GM19395 (cell line): ENCODE data around the gene FA2H.
A peak's percentile ranks its signal among the peaks of the same experiment; 100 is the strongest.
"Not testable (repeated sequence)": the region's sequence is repeated elsewhere in the genome, so short reads cannot be mapped to it uniquely, and the experiment has no call there.

Experiments used
- ATAC-seq: cut with Tn5 transposase; IDR thresholded peaks from one replicate; pipeline ENCODE4 v1.9.1; 2021; ENCODE audit warnings: mild to moderate bottlenecking, moderate library complexity; ENCODE audit not compliant: unreplicated experiment

FA2H gene

DNA sequence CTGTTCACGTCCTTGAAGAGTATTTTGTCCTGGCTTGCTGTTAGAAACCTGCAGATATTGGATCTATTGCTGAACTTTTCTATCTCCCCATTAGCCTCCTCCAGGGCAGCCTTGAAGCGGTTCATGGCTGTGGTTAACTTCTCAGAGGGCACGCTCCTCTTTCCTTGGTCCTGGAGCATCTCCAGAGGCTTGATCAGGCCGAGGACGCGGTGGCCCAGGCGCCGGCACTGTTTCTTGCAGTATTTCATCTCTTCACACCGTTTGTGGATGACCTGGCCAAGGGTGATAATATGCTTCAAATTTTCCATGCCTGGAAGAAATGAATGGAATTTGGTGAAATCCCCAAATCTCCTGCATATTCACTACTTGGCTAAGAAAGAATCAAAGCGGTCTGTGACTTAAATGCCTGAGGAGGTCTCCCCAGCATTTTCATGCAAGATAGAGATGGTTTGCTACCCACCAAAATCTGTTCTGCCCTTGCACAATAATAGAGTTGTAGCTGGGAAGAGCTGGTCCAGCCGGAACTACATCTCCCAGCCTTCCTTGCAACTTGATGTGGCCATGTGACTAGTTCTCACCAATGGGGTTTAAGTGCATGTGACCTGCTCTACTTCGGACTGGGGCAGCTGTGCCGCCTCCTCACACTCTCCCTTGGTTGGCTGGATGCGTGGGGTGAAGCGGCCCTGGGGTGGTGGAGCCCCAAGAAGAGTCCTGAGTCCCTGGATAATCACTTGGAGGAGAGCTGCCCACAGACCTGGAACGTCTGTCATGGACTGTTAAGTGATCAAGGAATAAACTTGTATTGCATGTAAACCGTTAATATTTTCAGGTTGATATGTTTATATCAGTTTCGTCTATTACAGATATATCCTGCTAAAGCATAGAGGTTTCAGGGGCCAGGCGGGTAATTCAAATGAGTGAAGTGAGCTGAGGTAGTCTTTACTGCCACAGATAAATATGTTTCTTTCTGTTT is 78.9 kb downstream of the FA2H start:
- peak; percentile 77 for ATAC-seq

- ATAC-seq, result no peak
These were observed 83.3 kb downstream of the FA2H start for GRCh38 chr16:74691093-74691855.

- ATAC-seq, result no peak
These were observed 92.1 kb downstream of the FA2H start for GRCh38 chr16:74682556-74682955.

DNA sequence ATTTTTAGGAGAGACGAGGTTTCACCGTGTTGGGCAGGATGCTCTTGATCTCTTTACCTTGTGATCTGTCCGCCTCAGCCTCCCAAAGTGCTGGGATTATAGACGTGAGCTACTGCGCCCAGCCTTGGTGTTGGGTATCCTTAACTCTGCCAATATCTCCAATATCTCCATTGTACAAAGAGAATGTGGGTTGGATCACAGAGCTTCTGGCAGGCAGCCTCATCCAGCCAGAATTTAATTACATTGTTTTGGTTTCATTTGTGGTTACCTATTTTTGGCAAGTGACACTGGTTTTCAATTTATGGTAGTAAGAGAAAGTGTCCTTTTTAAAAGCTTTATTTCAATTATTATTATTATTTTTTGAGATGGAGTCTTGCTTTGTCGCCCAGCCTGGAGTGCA is 93.9 kb downstream of the FA2H start:
- no peak for ATAC-seq

DNA sequence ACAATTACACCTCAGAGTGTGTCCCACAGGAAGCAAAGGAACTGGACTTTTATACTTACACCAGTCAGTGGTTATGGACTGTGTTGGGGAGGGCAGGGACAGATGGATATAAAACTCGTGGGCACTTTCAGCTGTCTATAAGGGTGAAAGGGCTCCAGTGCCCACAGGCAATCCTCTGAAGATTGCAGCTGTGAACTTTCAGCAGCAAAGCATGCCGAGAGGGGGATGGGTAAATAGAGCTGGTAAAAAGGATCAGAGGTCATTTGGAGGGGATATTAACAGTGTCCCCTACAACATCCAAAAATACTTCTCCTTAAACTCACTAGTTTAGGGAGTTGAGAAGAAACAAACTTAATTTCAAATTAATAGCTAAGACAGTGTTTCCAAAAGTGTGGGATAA is 94.6 kb downstream of the FA2H start:
- no peak for ATAC-seq

DNA sequence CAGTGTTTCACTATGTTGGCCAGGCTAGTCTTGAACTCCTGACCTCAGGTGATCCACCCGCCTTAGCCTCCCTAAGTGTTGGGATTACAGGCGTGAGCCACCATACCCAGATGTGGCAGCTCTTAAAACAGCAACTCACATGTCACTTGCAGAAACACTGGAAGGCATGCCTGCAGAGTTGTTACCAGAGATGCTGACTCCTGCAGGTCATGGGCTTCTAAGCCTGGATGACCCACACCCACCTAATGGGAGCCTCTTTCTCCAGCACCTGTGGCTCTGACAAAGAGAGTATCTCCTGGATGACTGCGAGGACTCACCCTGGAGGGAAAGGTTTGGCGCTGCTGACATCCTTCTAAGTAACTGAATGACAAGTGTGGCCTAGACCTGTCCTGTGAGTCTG is 96.8 kb downstream of the FA2H start:
- ATAC-seq, result no peak

DNA sequence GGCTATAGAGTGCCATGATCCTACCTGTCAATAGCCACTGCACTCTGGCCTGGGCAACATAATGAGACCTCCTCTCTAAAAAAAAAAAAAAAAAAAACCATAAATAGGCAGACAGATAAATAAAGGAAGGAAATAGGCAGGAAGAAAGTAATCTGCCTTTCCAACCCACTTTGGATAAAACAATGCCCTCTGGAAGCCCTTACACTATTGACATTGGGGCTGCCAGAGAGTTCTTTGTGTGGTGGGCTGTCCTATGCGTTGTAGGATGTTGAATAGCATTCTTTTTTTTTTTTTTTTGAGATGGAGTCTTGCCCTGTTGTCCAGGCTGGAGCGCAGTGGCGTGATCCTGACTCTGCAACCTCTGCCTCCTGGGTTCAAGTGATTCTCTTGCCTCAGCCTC is 100.7 kb downstream of the FA2H start:
- ATAC-seq, result no peak

- not testable (repeated sequence) for ATAC-seq
These were observed 105.7 kb downstream of the FA2H start for GRCh38 chr16:74668877-74669276.

DNA sequence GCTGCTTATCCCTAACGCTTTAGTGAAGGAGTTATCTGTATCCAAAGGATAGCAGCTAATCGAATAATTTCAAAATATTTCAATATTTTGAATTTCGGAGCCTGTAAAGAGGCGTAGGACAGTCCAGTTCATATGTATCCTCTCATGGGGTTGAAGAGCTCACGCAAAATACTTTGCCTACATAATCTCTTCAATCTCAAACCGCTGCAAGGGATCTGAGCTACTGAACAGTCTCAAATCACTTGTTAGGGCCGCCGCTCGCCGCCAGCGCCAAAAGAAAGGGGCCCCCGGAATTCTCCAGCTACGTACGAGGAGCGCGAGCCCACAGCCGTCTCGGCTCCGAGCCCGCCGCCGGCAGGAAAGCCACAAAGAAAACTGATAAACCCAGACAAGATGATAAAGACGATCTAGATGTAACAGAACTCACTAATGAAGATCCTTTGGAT is 107.3 kb downstream of the FA2H start:
- ATAC-seq, result no peak

GRCh38 chr16:74666425-74667254 is 108.0 kb downstream of the FA2H start, which contains the start of gene RFWD3:
Gene RFWD3 (minus strand): TSS chr16:74666877. CDS start chr16:74661449, 5,428 bp downstream.
- peak; percentile 100 for ATAC-seq

DNA sequence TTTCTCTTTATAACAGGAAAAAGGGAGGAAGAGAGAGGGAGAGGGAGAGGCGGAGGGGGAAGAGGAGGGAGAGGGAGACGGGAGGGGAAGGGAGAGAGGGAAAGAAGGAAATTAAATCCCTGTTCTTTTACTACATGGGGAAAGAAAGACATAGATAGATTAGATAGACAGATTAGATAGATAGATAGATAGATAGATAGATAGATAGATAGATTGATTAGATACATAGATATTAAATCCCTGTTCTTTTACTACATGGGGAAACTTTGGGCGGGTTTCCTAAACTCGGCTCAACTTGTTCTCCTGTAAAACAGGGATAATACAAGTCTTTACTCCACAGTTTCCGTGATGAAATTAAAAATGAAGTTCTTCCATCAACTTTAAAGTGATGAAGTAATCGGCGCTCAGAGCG is 108.6 kb downstream of the FA2H start:
- no peak for ATAC-seq
